ENCODE measurements around the gene ITGA5.

GRCh38 chr12:54373649-54374561 lies 45.2 kb downstream of the ITGA5 start:
- TF ChIP-seq CTCF (IDR thresholded peaks at IDR 0.05; ENCODE audit: insufficient read depth, low read length, poor library complexity, severe bottlenecking) (no peak), EZH2phosphoT487 (conservative IDR thresholded peaks at IDR 0.05; ENCODE audit: low read length) (no peak)
